Heart left ventricle (tissue), 13 donors: ENCODE measurements around the gene THSD7B.

Source experiments
- POLR2A ChIP-seq, 2 donors: fragments of 450-650 bp; IDR thresholded peaks; one replicate each; pipeline ENCODE4 v1.6.1; 2017; ENCODE audit warnings: antibody characterized with exemption in 2 of 2, mild to moderate bottlenecking in 2 of 2, moderate library complexity in 2 of 2
- TF ChIP-seq, protein P1 (sequence below), 12 donors: fragments of 200-600 bp; sonication (generic) in 4 of 12; IDR thresholded peaks; one replicate each; pipeline versions ENCODE4 v1.5.0 to v1.8.0; 2018 to 2022; ENCODE audit warnings: antibody characterized with exemption in 12 of 12, mild to moderate bottlenecking in 5 of 12
- donor health status: ischemic (EF 13 %, LVEDD 7.1; RV severe dilation, severe dysfunction).
- donor health status: DM: no; HTN: yes; CAD: no.
- donor health status: DM: no; HTN: no; CAD: no.
- donor health status: ischemic (EF 25% LVEDD 6.9; RV normal size, moderate dysfunction).
- donor health status: ischemic (EF 25% LVEDD 5.7; RV mildly dilated, moderate dysfunction).
- donor health status: ischemic (EF 35%, LVEDD 5.7; RV mildly dilated, moderate dysfunction).
- donor health status: nonischemic (EF 11% LVEDD 7.7; RV severe dilation, severe dysfunction).
- donor health status: DM: yes; HTN: yes; CAD: no.
- donor health status: PGD.
- donor health status: ischemic (EF 29% LVEDD 5.4; RV normal size, mild dysfunction).
- donor health status: nonischemic (EF 23%, LVEDD 6.1; RV moderate dilation, normal function).

DNA sequence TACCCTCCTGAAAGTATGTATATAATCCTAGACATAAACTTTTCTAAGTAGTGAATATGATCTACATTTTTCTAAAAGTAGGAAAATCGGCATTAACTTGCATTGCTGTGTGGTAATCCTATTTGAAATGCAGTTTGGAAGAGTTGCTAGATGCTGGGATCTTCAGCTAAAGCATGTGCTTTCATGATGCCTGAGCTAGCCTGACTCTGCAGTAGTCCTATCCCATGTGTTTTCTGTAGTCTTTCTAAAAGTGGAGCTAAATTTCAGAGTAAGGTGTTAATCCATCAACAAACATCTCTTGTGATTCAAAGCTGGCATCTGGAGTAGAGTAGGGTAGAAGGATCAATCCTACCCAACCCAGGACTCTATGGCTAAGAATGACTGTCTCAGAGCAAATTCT lies 229.4 kb downstream of the THSD7B start:
- TF ChIP-seq, protein P1, sequence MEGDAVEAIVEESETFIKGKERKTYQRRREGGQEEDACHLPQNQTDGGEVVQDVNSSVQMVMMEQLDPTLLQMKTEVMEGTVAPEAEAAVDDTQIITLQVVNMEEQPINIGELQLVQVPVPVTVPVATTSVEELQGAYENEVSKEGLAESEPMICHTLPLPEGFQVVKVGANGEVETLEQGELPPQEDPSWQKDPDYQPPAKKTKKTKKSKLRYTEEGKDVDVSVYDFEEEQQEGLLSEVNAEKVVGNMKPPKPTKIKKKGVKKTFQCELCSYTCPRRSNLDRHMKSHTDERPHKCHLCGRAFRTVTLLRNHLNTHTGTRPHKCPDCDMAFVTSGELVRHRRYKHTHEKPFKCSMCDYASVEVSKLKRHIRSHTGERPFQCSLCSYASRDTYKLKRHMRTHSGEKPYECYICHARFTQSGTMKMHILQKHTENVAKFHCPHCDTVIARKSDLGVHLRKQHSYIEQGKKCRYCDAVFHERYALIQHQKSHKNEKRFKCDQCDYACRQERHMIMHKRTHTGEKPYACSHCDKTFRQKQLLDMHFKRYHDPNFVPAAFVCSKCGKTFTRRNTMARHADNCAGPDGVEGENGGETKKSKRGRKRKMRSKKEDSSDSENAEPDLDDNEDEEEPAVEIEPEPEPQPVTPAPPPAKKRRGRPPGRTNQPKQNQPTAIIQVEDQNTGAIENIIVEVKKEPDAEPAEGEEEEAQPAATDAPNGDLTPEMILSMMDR (IDR thresholded peaks at IDR 0.05), result no peak
- TF ChIP-seq POLR2A (IDR thresholded peaks at IDR 0.05), result no peak
